ENCODE results near the gene EFCAB10.

GRCh38 chr7:105577251-105577650 lies 4.0 kb downstream of the EFCAB10 start:
- no peak for TF ChIP-seq POLR2AphosphoS5 (IDR thresholded peaks at IDR 0.05)
- no peak for TF ChIP-seq POLR2A (IDR thresholded peaks at IDR 0.05)
- TF ChIP-seq CTCF (IDR thresholded peaks at IDR 0.05 in 8 of 11, conservative IDR thresholded peaks at IDR 0.05 in 3 of 11): no peak

All from spleen (tissue), 7 donors.